Skin of body (tissue), 2 donors: ENCODE data around the gene RARRES1. TPM values are rescaled to one million over a fixed set of nuclear protein-coding genes. Genes with fewer than 3 reads are reported as not detected.
A peak's percentile ranks its signal among the peaks of the same experiment; 100 is the strongest.

Experiments
- DNase-seq: peaks from one replicate; lab custom pipeline; 2025; lab: John Stamatoyannopoulos, UW
- total RNA-seq: library from RNA; depleted of rRNA; stranded (reverse); fragments of >200 nt; gene quantifications from one replicate; pipeline ENCODE4 v1.2.3, GENCODE V29; 2014

Gene RARRES1
- total RNA-seq, 1 donor from 2014 or later = 4.9 TPM

DNA sequence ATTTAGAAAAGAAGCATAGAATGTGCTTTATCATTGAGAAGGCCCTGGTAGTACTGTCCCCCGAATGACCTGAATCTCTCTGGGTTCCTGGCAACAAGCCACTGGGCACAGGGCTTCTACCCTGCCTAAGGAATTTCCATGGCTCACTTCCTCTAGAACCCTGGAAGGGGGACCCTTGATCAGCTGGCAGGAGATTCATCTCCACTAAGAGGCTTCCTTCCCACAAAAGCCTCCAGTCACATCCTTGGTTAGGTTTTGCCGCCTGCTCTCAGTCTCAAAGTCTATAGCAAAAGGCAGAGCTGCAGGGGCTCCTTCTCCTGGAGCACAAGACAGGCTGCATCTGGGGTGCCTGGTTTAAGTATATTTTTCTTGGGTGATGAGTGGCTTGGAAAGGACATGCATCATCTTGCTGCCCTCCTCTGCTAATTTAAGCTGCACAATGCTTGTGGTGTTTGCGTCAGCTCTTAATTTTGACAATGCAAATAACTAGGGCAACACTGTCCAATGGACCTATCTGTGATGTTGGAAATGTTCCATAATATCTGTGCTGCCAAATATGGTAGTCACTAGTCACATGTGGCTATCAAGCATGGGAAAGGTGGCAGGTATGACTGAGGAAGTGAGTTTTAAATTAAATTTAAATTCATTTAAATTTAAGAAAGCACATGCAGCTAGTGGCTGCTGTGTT, 33.4 kb upstream of the RARRES1 start:
- DNase-seq = no peak

- DNase-seq = no peak
These were observed 31.2 kb upstream of the RARRES1 start for GRCh38 chr3:158763421-158763820.

GRCh38 chr3:158762701-158763100, 30.4 kb upstream of the RARRES1 start:
- DNase-seq = no peak

DNA sequence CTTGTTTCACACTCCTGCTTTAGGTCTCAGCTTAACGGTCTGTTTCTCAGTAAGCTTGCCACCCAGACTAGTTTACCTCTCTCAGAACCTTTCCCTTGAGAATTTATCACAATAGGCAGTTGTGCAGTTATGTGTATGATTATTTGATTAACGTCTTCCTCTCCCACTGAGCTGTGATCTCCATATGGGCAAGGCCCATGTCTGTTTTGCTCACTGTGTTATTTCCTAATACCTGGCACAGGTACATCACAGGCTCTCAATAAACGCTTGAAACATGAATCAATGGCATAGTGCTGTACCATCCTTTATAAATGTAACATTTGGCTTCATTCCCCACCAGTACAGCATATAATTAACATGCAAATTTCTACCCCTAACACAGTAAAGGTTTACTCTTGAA, 29.1 kb upstream of the RARRES1 start:
- no peak for DNase-seq

DNA sequence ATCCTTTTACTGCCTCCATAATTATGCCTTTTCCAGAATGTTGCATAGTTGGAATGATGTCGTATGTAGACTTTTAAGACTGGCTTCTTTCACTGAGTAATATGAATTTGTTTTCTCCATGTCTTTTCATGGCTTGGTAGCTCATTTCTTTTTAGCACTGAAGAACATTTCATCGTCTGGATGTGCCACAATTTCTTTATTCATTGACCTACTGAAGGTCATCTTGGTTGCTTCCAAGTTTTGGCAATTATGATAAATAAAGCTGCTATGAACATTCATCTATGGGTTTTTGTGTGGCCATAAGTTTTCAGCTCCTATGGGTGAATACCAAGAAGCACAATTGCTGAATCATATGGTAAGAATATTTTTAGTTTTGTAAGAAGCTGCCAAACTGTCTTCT, 23.2 kb upstream of the RARRES1 start:
- no peak for DNase-seq

- DNase-seq = no peak
These were observed 21.6 kb upstream of the RARRES1 start for GRCh38 chr3:158753854-158754253.

GRCh38 chr3:158751316-158751715, 19.1 kb upstream of the RARRES1 start:
- no peak for DNase-seq

DNA sequence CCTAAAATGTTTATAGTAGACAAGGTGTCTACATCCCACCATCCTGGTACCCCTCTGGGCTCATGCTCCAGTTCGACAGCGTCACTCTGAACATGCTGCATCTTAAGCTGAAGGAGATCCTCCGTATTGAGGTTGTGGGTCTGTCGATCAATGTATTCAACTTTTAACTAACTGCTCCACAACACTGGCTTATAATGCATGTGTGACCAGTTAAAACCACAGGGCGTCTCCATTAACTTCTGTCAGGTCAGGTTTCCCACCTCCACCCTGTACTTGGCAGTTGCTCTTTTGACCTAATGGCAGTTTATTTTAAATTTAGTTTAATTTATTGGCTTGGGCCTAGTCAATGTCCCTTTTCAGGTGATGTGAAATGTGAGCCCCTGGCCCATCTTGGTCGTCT, 17.8 kb upstream of the RARRES1 start:
- DNase-seq = no peak

DNA sequence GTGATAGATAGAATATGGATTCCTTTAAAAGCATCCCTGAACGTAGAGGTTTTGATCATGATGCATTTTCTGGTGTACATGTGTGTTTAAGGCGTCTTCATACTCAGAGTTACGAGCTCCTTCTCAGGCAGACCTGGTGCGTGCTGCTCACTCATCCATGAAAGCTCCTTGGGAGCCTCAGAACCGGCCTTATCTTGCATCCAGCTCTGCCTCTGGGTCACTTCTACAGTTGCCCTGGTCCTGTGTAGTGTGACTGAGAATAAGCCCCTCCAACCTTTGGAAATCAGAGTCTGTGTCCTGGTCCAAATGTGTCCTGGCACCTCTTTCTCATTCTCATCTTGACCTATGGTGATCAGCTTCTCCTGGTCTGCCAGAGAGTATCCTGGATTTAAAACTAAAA, 17.3 kb upstream of the RARRES1 start:
- no peak for DNase-seq

DNA sequence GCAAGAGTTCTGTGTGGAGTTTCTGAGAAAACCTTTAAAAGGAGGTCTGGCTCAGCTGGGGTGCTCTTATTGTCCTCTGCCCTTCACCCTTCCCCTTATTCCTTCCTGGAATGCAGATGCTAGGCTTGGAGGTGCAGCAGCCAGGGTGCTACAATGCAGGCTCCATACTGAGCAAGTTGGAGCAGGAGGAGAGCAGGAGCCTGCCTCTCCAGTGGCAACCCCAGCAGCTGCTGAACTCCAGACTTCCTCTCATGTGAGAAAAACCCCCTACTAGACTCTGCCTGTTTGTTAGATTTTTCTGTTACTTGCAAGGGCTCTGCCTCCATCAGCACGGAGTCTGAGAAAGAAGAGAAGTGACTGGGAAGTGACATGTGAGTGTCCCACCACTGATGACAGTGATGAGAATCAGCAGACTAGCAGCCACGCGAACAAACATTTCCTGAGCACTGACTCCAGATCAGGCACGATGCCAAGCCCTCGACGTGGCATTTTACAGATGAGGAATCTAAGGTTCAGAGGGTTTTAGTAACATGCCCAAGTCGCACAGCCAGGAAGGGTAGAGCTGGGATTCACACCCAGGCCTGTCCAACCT, 16.1 kb upstream of the RARRES1 start:
- no peak for DNase-seq

- DNase-seq = no peak
These were observed 15.2 kb upstream of the RARRES1 start for GRCh38 chr3:158747417-158747816.

DNA sequence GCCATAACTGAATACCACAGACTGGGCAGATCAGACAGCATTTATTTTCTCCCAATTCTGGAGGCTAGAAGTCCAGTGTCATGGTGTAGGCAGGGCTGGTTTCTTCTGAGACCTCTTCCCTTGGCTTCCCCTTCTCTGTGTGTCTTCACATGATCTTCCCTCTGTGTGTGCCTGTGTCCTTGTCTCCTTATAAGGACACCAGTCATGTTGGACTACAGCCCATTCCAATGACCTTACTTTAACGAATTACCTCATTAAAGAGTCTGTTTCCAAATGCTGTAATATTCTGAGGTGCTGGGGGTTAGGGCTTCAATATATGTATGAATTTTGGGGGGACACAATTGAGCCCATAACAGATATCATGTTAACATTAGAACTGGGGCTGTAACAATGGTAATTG, 13.3 kb upstream of the RARRES1 start:
- DNase-seq = no peak

GRCh38 chr3:158744567-158745288, 12.5 kb upstream of the RARRES1 start:
- DNase-seq = no peak

GRCh38 chr3:158743664-158744566, 11.7 kb upstream of the RARRES1 start:
- no peak for DNase-seq

GRCh38 chr3:158742871-158743663, 10.8 kb upstream of the RARRES1 start:
- DNase-seq = peak; percentile 12

- DNase-seq = no peak
These were observed 7.4 kb upstream of the RARRES1 start for GRCh38 chr3:158739661-158740060.

GRCh38 chr3:158739078-158739477, 6.8 kb upstream of the RARRES1 start:
- no peak for DNase-seq

GRCh38 chr3:158738653-158739052, 6.4 kb upstream of the RARRES1 start:
- DNase-seq = no peak

GRCh38 chr3:158737976-158738615, 5.8 kb upstream of the RARRES1 start:
- DNase-seq = no peak

DNA sequence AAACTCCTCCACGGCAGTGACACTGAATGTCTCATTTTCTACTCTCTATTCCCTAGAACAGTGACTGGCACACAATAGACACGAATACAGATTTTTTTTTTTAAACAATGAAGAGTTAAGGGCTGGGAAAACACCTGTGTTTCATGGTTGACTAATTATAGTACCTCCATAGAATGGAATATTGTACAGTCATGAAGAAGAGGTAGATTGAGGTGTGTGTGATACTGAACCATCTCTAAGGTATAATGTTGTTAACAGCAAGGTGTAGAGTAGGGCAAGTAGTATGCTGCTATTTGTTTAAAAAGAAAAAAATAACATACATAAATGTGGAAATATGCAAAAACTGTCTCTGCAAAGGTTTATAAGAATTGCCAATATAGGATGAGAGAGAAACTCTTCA, 5.2 kb upstream of the RARRES1 start:
- DNase-seq = no peak
